Right lobe of liver (tissue), 6 donors: ENCODE measurements around the gene CDRT4. TPM values are rescaled to one million over a fixed set of nuclear protein-coding genes. Genes with fewer than 3 reads are reported as not detected.

ENCODE experiments used
- ATAC-seq, 4 donors: fragments of 200-7000 bp; cut with Tn5 transposase; one replicate each; pipeline ENCODE4 v1.9.1; 2020; ENCODE audit warnings: mild to moderate bottlenecking in 4 of 4, moderate library complexity in 4 of 4
- DNase-seq, 3 donors: peaks; one replicate each; pipeline ENCODE4 v3.0.0-alpha.2; 2020
- H3K27ac ChIP-seq, 3 donors: fragments of 200-600 bp; one replicate each; pipeline ENCODE4 v1.8.0; 2022
- H3K27me3 ChIP-seq, 2 donors: fragments of 200-600 bp; one replicate each; pipeline ENCODE4 v1.8.0; 2022
- H3K36me3 ChIP-seq, 4 donors: fragments of 200-600 bp; sonication (generic) in 1 of 4; one replicate each; pipeline versions ENCODE4 v1.5.1 to v1.8.0; 2017 to 2022; ENCODE audit warnings: control low read depth in 1 of 4
- H3K4me1 ChIP-seq, 4 donors: fragments of 200-600 bp; sonication (generic) in 1 of 4; one replicate each; pipeline versions ENCODE4 v1.5.1 to v1.8.0; 2017 to 2022; ENCODE audit warnings: control low read depth in 1 of 4
- H3K4me3 ChIP-seq, 3 donors: fragments of 200-600 bp; one replicate each; pipeline ENCODE4 v1.8.0; 2022
- H3K9me3 ChIP-seq, 4 donors: fragments of 200-600 bp; sonication (generic) in 1 of 4; one replicate each; pipeline versions ENCODE4 v1.5.1 to v1.8.0; 2017 to 2022; ENCODE audit warnings: control low read depth in 1 of 4
- POLR2A ChIP-seq: fragments of 450-650 bp; IDR thresholded peaks from one replicate; pipeline ENCODE4 v1.6.1; 2017; ENCODE audit warnings: antibody characterized with exemption, mild to moderate bottlenecking
- WGBS: methylation state at CpG from one replicate; pipeline ENCODE4 v1.1.6; 2018; ENCODE audit warnings: low coverage, low lambda C conversion rate; ENCODE audit not compliant: insufficient coverage; ENCODE audit errors: missing lambda C conversion rate; 5-methylcytosine and 5-hydroxymethylcytosine counted together
- intact Hi-C, 2 donors: fragments of 100-400 bp; cut with DNase I; formaldehyde crosslinking; loops; one replicate each; pipeline versions ENCODE4 v1.11.2 to v1.14.1; 2022
- total RNA-seq, 6 experiments: library from RNA; depleted of rRNA in 2 of 6; stranded (reverse); fragments of >200 nt in 2 of 6; fragmentation: NEBNext Ultra II Directional in 3 of 6; extraction: Animal tissue kit (Norgen Biotek cat#: 25700) in 3 of 6; gene quantifications; one replicate each; pipeline versions ENCODE4 v1.1.0 to v1.2.4, GENCODE V29; 2016 to 2023
- TF ChIP-seq, protein P1 (sequence below), 4 donors: fragments of 200-600 bp in 3 of 4; fragments of 450-650 bp in 1 of 4; IDR thresholded peaks; one replicate each; pipeline versions ENCODE4 v1.5.1 to v1.8.0; 2016 to 2022; ENCODE audit warnings: antibody characterized with exemption in 4 of 4, mild to moderate bottlenecking in 2 of 4
- donor health status: DM: no; HTN: yes; CAD: no.
- donor health status: DM: no; HTN: no; CAD: no.
- donor health status: DM: no; HTN: no; CAD: no.
- donor health status: DM: no; HTN: yes; CAD: no.
- donor health status: DM: no; HTN: yes; CAD: no.

CDRT4 gene
- total RNA-seq, 6 experiments from 2014 or later: 0.43 to 3.3 (median 1.3) TPM

DNA sequence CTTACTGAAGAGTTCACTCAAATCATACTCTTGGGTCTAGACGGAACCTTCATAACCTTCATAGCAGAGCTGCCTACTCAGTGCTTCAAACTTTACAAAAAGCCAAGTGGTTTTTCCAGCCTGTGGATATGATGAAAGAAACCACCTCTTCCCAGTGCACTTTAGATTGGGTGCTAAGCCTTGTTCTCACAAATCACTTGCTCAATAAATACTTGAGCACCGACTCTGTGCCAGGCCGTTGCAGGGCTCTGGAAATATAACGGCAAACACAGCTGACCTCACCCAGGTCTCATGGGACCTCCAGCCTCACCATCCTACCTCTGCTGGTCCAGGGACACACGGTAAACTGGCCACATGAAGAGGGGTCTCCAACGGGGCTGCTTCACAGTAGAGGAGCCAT is 35.7 kb downstream of the CDRT4 start:
- Histone ChIP-seq H3K4me3 (no peak overlapping the region), H3K4me1 (peaks cover 0 to 42% (median 23%) of the 10 kb centered on the region in 4 donors), H3K27me3 (no peaks in the 10 kb centered on the region), H3K27ac (no peak overlapping the region), H3K9me3 (no peaks in the 10 kb centered on the region), H3K36me3 (no peaks in the 10 kb centered on the region)
- WGBS: 76% methylated on average over 4 of the region's 6 CpGs
- TF ChIP-seq, protein P1, sequence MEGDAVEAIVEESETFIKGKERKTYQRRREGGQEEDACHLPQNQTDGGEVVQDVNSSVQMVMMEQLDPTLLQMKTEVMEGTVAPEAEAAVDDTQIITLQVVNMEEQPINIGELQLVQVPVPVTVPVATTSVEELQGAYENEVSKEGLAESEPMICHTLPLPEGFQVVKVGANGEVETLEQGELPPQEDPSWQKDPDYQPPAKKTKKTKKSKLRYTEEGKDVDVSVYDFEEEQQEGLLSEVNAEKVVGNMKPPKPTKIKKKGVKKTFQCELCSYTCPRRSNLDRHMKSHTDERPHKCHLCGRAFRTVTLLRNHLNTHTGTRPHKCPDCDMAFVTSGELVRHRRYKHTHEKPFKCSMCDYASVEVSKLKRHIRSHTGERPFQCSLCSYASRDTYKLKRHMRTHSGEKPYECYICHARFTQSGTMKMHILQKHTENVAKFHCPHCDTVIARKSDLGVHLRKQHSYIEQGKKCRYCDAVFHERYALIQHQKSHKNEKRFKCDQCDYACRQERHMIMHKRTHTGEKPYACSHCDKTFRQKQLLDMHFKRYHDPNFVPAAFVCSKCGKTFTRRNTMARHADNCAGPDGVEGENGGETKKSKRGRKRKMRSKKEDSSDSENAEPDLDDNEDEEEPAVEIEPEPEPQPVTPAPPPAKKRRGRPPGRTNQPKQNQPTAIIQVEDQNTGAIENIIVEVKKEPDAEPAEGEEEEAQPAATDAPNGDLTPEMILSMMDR (IDR thresholded peaks at IDR 0.05): no peak
- no peak for TF ChIP-seq POLR2A
- DNase-seq (no peak), ATAC-seq (no peak)
- intact Hi-C loops: no loop called here

GRCh38 chr17:15431196-15431595 is 36.2 kb downstream of the CDRT4 start:
- TF ChIP-seq, protein P1 (IDR thresholded peaks at IDR 0.05): no peak
- no peak for TF ChIP-seq POLR2A
- H3K36me3 ChIP-seq: no peaks in the 10 kb centered on the region
- no peaks in the 10 kb centered on the region for H3K9me3 ChIP-seq
- peaks cover 0 to 36% (median 21%) of the 10 kb centered on the region in 4 donors for H3K4me1 ChIP-seq
- no peak overlapping the region for H3K4me3 ChIP-seq
- 86% methylated on average over 6 of the region's 11 CpGs for WGBS
- intact Hi-C loops: no loop called here
- DNase-seq (no peak), ATAC-seq (no peak)
- no peaks in the 10 kb centered on the region for H3K27me3 ChIP-seq
- H3K27ac ChIP-seq: no peak overlapping the region

DNA sequence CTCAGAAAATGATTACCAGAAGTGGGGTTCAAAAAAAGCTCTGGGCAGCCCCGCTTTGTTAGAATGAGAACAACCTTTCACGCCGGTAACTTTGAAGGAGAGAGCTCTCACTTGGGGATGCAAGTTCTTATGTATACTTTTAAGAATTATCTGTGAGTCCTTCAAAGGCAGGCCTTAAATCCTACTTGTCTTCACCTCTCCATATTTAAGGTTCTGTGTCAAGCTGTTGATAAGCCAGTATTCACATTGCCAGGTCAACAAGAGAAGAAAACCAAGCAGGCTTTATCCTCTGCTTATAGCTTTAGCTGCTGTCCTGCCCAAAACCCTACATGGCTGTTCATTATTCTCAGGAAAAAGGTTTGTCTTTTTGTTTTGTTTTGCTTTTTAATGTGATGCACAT is 42.9 kb downstream of the CDRT4 start:
- no peak overlapping the region for H3K4me3 ChIP-seq
- H3K27ac ChIP-seq: no peak overlapping the region
- no peaks in the 10 kb centered on the region for H3K4me1 ChIP-seq
- no peak for DNase-seq
- intact Hi-C loops: no loop called here
- no peaks in the 10 kb centered on the region for H3K27me3 ChIP-seq
- no peak for TF ChIP-seq POLR2A
- TF ChIP-seq, protein P1 (IDR thresholded peaks at IDR 0.05): no peak
- no peak for ATAC-seq
- no peaks in the 10 kb centered on the region for H3K9me3 ChIP-seq
- no peaks in the 10 kb centered on the region for H3K36me3 ChIP-seq
- 84% methylated on average over 3 of the region's 3 CpGs for WGBS

- Histone ChIP-seq H3K27me3 (no peaks in the 10 kb centered on the region), H3K36me3 (no peaks in the 10 kb centered on the region), H3K9me3 (no peaks in the 10 kb centered on the region), H3K4me1 (no peaks in the 10 kb centered on the region), H3K4me3 (no peak overlapping the region), H3K27ac (no peak overlapping the region)
- TF ChIP-seq POLR2A: no peak
- TF ChIP-seq, protein P1 (IDR thresholded peaks at IDR 0.05): no peak
- intact Hi-C loops: no loop called here
- WGBS: 88% methylated on average over 11 of the region's 11 CpGs
- DNase-seq (no peak), ATAC-seq (no peak)
Measured at GRCh38 chr17:15422392-15422965, 44.9 kb downstream of the CDRT4 start.

GRCh38 chr17:15418781-15419180 is 48.6 kb downstream of the CDRT4 start:
- H3K4me3 ChIP-seq: no peak overlapping the region
- no peaks in the 10 kb centered on the region for H3K27me3 ChIP-seq
- no peak for DNase-seq
- WGBS: 67% methylated on average over 7 of the region's 7 CpGs
- no peaks in the 10 kb centered on the region for H3K36me3 ChIP-seq
- ATAC-seq: no peak
- no peaks in the 10 kb centered on the region for H3K4me1 ChIP-seq
- H3K9me3 ChIP-seq: no peaks in the 10 kb centered on the region
- TF ChIP-seq, protein P1 (IDR thresholded peaks at IDR 0.05): no peak
- no peak for TF ChIP-seq POLR2A
- intact Hi-C loops: no loop called here
- no peak overlapping the region for H3K27ac ChIP-seq
